ENCODE measurements around the gene MACROD2.

- TF ChIP-seq EZH2 (IDR thresholded peaks at IDR 0.05; ENCODE audit: low read depth, unreplicated experiment) (no peak), CTCF (conservative IDR thresholded peaks at IDR 0.05; ENCODE audit: low read depth in 2 of 2) (no peak), JUNB (IDR thresholded peaks at IDR 0.05; ENCODE audit: unreplicated experiment) (no peak)
Measured at GRCh38 chr20:14700639-14700960, 705.3 kb downstream of the MACROD2 start.

Data from GM23338 (cell line).